K562 (cell line): ENCODE results near the gene TJP2. TPM values are rescaled to one million over a fixed set of nuclear protein-coding genes. Genes with fewer than 3 reads are reported as not detected.

ENCODE experiments used
- ARID1B ChIP-seq: fragments of 450-650 bp; IDR thresholded peaks from 2 replicates; pipeline ENCODE4 v1.6.1; 2016; ENCODE audit warnings: antibody characterized with exemption, mild to moderate bottlenecking, inconsistent platforms
- ERF ChIP-seq: fragments of 450-650 bp; formaldehyde crosslinking; IDR thresholded peaks from 2 replicates; pipeline ENCODE4 v1.4.0; 2020; ENCODE audit warnings: mild to moderate bottlenecking, mixed read lengths
- ETV1 ChIP-seq: fragments of 450-650 bp; conservative IDR thresholded peaks from 2 replicates; pipeline ENCODE4 v1.6.1; 2016; ENCODE audit warnings: missing genetic modification characterization, control low read depth, low read depth, missing compliant biosample characterization
- JUN ChIP-seq, 2 experiments: sonication (generic) in 1 of 2; formaldehyde crosslinking in 1 of 2; IDR thresholded peaks; 2 replicates each; pipeline versions ENCODE4 v1.6.1 to v1.8.0; 2012 to 2022; ENCODE audit warnings: borderline replicate concordance in 2 of 2, mild to moderate bottlenecking in 2 of 2, improper control_type of control experiment in 1 of 2, low read depth in 1 of 2, low read length in 1 of 2, missing genetic modification reagents in 1 of 2
- NCOA1 ChIP-seq: fragments of 450-650 bp; IDR thresholded peaks from 2 replicates; pipeline ENCODE4 v1.6.1; 2016; ENCODE audit warnings: low read depth
- ZBTB1 ChIP-seq: sonication (generic); formaldehyde crosslinking; IDR thresholded peaks from 2 replicates; pipeline ENCODE4 v1.8.1; 2023; ENCODE audit warnings: missing genetic modification reagents, low read depth, mild to moderate bottlenecking, borderline replicate concordance
- ZNF12 ChIP-seq: sonication (generic); formaldehyde crosslinking; IDR thresholded peaks from 2 replicates; pipeline ENCODE4 v1.4.0; 2020; ENCODE audit warnings: mild to moderate bottlenecking, missing genetic modification reagents
- polyA plus RNA-seq, 8 experiments: library from polyadenylated mRNA; depleted of rRNA in 4 of 8; stranded (reverse) in 5 of 8; unstranded in 3 of 8; fragments of >200 nt; fragmentation: Nextera tagmentation in 2 of 8; fragmentation: Illumina TruSeq in 1 of 8; extraction: Ambion mirVana in 2 of 8; extraction: Trizol in 1 of 8; gene quantifications; 2 replicates each; pipeline versions ENCODE4 v1.2.1 to v1.2.3, GENCODE V29; 2011 to 2014; ENCODE audit warnings: inconsistent platforms in 1 of 8, missing spikeins in 1 of 8
- total RNA-seq, 7 experiments: library from RNA; depleted of rRNA in 6 of 7; stranded (reverse); fragments of >200 nt in 6 of 7; fragmentation: Illumina TruSeq in 2 of 7; extraction: Trizol in 2 of 7; gene quantifications; 2 replicates each; pipeline versions ENCODE4 v1.2.1 to v1.2.3, GENCODE V29; 2011 to 2021; ENCODE audit warnings: low replicate concordance in 1 of 7
- TF ChIP-seq, protein P1 (sequence below), 2 experiments: fragments of 150-350 bp in 1 of 2; IDR thresholded peaks; 2 replicates each; pipeline ENCODE4 v1.6.1; 2012 to 2016; ENCODE audit warnings: low read depth in 2 of 2, low read length in 2 of 2, mild to moderate bottlenecking in 1 of 2, moderate library complexity in 1 of 2

Gene TJP2
- total and polyA plus RNA-seq, 9 of the 15 experiments (the other 6 are each of a cell fraction or from before 2014, with no cell fraction given) = 4.0 to 24.1 (median 16.8) TPM

DNA sequence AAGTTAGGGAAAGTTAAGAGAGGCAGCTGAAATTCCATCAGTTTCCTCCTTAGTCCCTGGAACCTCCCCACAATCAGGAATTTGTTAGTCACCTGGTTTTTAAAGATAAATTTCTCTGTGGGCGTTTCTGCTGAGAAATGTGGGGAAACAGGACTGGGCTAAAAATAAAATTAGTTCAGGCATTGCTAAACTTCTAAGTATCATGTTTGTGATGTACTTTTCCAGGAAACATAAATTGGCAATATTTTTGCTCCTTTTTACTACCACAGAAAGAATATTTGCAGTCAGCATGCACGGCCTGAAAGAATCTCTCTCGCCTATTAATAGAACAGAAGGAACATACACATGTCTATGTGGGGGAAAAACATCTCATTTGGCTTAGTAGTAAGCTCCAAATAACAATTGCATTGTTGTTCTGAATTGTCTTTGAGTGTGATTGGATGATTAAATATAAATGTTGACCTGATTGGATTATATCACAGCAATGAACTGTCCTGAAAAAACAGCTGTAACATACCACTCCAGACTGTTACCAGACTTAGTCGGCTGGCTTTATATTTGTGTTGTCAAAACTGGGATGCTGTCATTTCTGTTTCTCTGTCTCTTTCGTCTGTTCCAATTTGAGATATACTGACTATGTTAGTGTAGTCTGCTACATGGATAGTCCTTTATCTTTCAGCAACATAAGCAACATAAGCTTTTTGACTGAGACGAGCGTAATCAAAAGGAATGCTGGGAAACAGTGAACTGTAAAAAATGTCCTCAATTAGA, 12.9 kb downstream of the TJP2 start (continued):
- TF ChIP-seq JUN (IDR thresholded peaks at IDR 0.05; ENCODE audit: borderline replicate concordance, low read depth, low read length) (0 out of 2 replicates have a peak, but pooled peaks have one; percentile 12), JUN (CRISPR knock-in tag; IDR thresholded peaks at IDR 0.05; ENCODE audit: borderline replicate concordance) (no peak), ARID1B (peak; percentile 89), NCOA1 (peak; percentile 45; the same call in 1 of the 2 replicates), ZNF12 (peak; percentile 95; the same call in 1 of the 2 replicates), ERF (no peak), ETV1 (tag) (no peak), ZBTB1 (CRISPR knock-in tag) (no peak)
- TF ChIP-seq, protein P1, sequence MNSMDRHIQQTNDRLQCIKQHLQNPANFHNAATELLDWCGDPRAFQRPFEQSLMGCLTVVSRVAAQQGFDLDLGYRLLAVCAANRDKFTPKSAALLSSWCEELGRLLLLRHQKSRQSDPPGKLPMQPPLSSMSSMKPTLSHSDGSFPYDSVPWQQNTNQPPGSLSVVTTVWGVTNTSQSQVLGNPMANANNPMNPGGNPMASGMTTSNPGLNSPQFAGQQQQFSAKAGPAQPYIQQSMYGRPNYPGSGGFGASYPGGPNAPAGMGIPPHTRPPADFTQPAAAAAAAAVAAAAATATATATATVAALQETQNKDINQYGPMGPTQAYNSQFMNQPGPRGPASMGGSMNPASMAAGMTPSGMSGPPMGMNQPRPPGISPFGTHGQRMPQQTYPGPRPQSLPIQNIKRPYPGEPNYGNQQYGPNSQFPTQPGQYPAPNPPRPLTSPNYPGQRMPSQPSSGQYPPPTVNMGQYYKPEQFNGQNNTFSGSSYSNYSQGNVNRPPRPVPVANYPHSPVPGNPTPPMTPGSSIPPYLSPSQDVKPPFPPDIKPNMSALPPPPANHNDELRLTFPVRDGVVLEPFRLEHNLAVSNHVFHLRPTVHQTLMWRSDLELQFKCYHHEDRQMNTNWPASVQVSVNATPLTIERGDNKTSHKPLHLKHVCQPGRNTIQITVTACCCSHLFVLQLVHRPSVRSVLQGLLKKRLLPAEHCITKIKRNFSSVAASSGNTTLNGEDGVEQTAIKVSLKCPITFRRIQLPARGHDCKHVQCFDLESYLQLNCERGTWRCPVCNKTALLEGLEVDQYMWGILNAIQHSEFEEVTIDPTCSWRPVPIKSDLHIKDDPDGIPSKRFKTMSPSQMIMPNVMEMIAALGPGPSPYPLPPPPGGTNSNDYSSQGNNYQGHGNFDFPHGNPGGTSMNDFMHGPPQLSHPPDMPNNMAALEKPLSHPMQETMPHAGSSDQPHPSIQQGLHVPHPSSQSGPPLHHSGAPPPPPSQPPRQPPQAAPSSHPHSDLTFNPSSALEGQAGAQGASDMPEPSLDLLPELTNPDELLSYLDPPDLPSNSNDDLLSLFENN (IDR thresholded peaks at IDR 0.05; ENCODE audit: low read depth in 2 of 2, low read length in 2 of 2) = peak in 1 of 2 experiments; percentile 50; a peak in 1 of 4 replicates
